A673 (cell line): Measurements from ENCODE around the gene MCAM.

Experiments used
- CTCF ChIP-seq: fragments of 300-800, 200-600 bp; sonication (generic); conservative IDR thresholded peaks from 2 replicates; pipeline ENCODE4 v1.5.1; 2017; ENCODE audit warnings: low read depth, mild to moderate bottlenecking, antibody characterized with exemption, low read length, moderate library complexity, mixed read lengths
- EZH2 ChIP-seq: fragments of 200-600 bp; sonication (generic); IDR thresholded peaks from 2 replicates; pipeline ENCODE4 v1.6.1; 2017; ENCODE audit warnings: borderline replicate concordance, low read depth, mild to moderate bottlenecking, mixed read lengths, antibody characterized with exemption, low read length; ENCODE audit not compliant: poor library complexity, severe bottlenecking

GRCh38 chr11:119334174-119334930 is 17.4 kb upstream of the MCAM start, which contains the start of gene RNF26:
- no peak for TF ChIP-seq CTCF
- TF ChIP-seq EZH2 = no peak
